ENCODE measurements around the gene STRADA.

The STRADA gene, protein sequence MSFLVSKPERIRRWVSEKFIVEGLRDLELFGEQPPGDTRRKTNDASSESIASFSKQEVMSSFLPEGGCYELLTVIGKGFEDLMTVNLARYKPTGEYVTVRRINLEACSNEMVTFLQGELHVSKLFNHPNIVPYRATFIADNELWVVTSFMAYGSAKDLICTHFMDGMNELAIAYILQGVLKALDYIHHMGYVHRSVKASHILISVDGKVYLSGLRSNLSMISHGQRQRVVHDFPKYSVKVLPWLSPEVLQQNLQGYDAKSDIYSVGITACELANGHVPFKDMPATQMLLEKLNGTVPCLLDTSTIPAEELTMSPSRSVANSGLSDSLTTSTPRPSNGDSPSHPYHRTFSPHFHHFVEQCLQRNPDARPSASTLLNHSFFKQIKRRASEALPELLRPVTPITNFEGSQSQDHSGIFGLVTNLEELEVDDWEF

DNA sequence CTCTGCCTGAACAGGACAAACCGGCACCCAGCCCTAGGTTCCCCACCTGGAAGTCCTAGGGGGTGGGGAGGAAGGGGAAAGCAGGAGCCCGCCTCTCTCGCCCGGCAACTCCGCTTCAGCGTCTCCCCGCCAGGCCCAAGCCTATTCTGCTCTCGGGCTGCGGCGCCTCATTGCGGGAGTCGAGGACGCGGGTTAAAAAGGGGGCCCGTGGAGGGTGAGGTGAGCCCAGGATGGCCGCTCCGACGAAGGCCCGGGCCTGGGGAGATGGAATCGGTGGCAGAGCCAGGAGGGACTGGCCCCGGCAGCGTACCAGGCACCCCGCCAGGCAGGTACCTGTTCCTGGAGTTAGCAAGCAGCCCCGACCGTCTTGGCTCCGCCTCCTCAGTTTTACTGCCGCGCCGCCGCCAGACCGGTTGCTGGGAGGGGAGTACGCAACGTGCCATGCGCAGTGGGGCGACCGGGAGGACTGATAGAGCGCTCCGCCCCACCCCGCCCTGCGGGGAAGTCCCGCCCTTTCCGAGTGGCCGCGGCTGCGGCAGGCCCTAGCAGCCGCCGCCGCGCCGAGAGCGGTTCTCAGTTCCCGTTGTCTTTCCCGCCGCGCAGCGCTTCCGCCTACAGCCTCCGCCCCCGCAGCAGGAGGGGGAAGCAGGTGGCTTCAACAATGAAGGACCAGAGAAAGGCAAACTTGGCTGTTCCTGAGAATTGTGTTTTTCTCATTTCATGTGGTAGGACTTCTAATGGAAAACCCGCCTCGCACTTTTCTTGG, at the start of gene STRADA:
STRADA (minus strand) TSS at position 392 of the 766 bp plus-strand sequence. CDS start 13,430 bp downstream, outside the sequence.
- peak; percentile 84 for DNase-seq

GRCh38 chr17:63790057-63790456, 48.5 kb upstream of the STRADA start:
- no peak for DNase-seq

GRCh38 chr17:63786971-63787711, 45.5 kb upstream of the STRADA start:
- DNase-seq = no peak

DNA sequence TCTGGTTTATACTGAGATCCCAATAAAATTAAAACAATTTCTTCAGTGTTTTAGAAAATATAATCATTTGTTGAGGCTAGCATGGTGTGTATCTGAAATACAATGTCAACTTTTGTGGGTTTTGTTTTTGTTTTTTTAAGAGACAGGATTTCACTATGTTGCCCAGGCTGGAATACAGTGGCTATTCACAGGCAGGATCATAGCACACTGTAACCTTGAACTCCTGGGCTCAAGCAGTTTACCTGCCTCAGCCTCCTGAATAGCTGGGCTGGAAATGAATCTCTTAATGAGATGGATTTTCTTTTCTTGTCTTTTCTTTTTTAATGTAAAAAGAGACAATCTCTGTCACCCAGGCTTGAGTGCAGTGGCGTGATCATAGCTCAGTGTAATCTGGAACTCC, 44.5 kb upstream of the STRADA start:
- no peak for DNase-seq

DNA sequence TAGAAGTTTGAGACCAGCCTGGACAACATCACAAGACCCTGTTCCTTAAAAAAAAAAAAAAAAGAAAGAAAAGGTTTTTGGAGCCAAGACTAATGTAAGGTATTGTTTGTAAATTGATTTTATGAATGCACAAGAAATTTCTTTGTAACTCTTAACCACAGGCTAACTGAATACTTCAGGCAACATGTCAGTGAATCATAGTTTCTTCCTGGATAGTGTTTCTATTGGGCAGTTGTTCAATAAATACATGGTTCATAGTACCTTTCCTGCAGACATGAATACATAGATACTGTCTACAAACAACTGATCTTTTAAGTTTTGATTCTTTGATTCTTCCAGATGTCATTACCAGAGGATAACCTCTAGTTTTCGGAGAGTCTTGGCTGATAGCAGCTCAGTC, 44.0 kb upstream of the STRADA start:
- DNase-seq = no peak

GRCh38 chr17:63783522-63783921, 41.9 kb upstream of the STRADA start:
- DNase-seq = no peak

DNA sequence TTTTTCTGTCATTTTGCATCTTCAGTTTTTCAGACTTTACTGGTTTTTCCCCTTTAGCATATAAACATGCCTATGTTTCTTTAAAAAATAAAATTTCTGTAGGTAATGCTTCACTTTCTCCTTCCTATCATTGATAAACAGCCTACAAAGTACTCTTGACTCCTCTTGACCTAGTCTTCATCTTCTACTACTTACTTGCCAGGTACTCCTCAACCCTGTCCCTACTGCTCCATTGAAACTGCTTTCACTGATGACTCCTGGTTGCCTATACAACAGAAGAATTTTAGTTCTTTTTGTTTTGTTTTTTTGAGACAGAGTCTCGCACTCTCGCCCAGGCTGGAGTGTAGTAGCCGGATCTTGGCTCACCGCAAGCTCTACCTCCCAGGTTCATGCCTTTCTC, 39.3 kb upstream of the STRADA start:
- no peak for DNase-seq

DNA sequence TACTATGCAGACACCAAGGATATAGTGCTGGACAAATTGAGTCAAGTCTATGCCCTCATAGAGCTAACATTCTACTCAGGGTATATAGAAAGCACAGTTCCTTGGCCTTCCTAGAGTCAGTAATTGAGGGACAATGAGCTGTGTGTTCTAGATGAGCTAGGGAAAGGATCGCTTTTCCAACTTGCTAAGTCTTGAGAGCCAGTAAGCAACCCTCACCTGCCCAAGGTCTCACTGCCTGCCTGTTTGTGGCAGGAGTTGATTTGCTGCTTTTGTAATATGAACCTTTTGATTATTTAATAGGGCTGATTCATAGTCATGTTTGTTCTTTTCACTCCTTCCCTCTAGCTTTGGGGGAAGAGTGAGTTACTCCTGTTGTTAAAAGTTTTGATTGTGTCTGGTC, 38.9 kb upstream of the STRADA start:
- no peak for DNase-seq

DNA sequence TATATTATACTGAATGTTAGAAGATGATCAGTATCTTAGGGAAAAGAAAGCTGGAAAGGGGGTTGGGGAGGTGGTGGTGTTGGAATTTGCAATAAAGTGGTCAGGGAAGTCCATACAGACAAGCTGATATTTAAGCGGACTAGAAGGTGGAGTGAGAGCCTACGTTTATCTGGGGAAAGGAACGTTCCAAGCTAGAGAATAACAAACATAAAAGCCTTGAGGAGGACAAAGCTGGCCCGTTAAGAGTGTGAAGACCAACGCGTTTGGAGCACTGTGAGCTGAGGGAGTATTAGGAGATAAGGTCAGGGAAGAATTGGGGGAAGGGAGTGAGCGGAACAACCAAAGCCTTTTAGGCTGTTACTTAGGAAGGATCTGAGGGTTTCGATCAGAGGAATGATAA, 33.8 kb upstream of the STRADA start:
- no peak for DNase-seq

- no peak for DNase-seq
These were observed 33.3 kb upstream of the STRADA start for GRCh38 chr17:63774969-63775265.

DNA sequence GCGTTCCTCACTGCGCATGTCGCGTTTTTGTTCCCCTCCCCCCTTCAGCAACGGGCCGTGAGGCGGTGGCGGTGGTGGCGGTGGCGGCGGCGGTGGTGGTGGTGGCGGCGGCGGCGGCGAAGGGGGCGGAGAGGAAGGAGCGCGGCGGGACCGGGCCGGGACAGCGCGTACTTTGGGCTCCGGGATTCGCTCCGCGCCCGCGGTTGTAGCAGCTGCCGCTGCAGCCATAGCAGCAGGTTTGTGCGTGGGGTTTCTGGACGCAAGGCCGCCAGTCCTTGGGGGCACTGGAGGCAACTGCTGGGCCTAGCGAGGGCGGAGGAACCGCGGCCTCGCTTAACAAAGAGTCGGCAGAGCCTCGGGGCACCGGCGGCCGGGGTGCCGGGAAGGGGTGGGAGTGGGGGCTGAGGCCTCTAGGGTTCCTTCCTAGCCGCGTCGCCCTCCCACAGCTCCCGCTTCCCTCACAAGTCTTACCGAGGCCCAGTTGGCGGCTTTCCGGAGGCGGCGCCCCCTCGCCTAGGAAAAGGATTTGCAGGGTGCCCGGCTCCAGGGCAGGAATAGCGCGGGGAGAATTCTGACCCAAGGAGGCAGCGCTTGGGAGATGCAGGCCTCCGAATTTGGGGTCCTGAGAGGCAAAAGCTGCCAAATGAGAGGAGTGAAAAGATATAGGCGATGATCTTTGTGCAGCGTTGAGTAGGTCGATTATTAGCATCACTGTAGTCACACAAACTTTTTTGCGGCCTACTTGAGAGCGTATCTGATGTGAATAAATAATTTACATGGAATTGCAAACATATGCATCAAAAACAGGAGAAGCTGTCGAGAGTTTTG, 32.8 kb upstream of the STRADA start, which contains the start of gene DDX42:
DDX42 (plus strand) TSS at position 30 of the 828 bp plus-strand sequence. CDS start 12,880 bp downstream, outside the sequence.
- no peak for DNase-seq

DNA sequence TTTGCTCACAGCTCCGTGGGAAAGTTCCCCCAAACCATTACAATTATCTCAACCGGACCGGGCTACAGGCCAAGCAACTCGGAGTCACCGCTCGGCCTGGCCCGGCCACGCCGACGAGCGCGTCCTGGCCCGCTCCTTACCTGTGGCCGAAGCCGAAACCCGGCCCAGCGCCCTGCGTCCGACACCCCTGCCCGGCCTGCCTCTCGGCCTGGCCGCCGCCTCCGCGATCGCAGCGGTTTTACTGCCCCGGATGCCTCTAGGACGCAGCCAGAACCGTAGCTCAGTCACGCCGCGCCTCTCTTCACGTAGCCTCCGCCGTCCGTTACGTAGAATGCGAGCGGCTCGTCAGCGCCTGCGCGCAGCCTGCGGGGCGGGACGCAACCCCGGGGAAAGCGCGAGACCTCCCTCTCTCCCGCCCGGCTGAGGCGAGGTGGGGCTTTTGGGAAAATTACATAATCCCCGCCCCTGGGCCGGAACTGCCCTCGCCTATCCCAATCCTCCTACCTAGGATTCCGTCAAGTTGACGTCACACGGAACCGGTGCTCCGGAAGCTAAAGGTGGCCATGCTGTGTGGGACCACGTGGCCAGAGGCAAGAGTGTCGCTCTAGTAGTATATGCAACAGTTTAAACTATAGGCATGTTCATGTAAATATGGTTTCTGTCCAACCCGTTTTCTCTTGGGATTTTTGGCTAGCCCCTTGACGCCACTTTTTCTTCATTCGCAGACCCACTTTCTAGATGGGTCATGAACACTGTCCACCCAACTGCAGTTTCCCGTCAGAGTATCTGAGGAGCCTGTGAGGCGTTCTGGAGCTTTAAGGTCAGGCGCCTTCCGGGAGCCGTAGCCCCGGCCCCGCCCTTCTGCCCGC, 31.9 kb upstream of the STRADA start, which contains the start of gene CCDC47:
CCDC47 (minus strand) TSS at position 326 of the 869 bp plus-strand sequence. CDS start 7,422 bp downstream, outside the sequence.
- peak; percentile 87 for DNase-seq

- DNase-seq = no peak
These were observed 31.2 kb upstream of the STRADA start for GRCh38 chr17:63772801-63773271.

GRCh38 chr17:63768433-63768832, 26.8 kb upstream of the STRADA start:
- DNase-seq = no peak

DNA sequence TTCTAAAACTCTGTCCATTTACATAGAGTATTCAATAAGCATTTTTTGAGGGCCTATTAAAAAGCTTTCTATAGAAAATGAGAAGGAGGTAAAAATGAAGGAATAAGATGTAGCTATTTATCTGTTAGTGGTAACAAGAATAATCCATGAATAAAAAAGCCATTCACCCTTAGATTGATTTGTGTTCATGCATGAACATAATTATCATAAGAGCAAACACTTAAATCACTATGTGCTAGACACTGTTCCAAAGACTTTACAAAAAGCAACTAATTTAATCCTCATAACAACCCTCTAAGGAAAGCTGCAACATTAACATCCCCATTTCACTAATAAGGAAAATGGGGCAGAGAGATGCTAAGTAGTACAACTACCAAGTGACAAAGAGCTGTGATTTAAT, 25.2 kb upstream of the STRADA start:
- no peak for DNase-seq

DNA sequence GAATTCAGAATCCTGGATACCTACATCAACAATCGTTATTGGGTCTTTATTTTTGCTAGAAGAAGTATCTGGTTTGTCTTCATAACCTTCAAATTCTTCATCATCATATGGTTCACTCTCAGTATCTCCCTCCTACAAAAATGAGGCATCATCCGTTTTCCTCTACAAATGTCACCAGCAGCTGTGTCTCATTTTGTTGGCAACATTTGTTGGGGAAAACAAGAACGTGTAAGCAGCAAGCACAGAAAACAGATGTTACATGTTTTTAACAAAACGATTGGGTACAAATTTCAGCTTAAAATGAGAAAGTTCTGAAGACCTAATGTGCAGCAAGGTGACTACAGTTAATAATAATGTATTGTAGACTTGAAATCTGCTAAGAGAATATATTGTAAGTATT, 23.1 kb upstream of the STRADA start:
- DNase-seq = no peak

GRCh38 chr17:63762161-63763078, 20.8 kb upstream of the STRADA start:
- no peak for DNase-seq

DNA sequence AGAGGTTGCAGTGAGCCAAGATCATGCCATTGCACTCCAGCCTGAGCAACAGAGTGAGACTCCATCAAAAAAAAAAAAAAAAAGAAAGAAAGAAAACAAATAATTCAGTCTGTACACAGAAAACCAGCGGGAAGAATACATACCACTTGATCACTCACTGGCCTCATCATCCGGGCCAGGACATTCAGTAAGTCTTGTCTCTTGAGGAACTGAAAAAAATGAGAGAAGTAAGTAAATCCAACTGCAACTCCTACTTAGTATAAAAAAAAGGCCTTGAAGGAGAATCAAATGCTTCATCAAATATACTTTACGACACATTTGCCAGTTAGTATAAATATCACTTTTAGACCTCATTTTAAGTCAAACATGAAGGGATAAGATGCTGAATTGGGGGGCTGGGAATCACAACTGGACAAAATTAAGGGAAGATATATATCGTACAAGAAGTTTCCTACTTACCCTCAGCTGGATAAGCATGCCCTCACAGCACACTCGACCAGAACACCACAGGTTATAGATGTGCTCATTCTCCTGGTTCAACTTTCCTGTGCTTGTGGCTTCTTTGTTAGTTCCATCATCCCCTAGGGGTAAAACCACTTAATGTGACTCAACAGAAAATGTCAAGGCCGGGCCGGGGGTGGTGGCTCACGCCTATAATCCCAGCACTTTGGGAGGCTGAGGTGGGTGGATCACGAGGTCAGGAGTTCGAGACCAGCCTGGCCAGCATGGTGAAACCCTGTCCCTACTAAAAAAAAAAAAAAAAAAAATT, 19.4 kb upstream of the STRADA start:
- no peak for DNase-seq

DNA sequence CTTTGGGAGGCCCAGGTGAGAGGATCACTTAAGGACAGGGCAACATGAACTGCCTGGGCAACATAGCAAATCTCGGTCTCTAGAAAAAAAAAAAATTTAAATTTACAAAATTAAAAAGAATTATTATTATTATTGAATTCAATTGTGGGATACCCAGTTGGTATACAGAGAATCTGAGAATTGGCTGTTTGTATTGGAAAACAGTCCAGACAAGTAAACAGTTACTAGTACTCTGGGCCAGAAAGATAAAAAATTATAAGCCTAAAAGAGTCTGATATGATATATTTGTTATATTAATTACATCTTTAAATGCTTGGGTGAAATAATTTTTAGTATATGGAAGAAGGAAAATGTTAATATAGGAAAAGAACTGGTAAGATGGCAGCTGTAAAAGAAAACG, 16.8 kb upstream of the STRADA start:
- DNase-seq = no peak
